GM12865 (cell line): ENCODE results near the gene FEZ2.
A peak's percentile ranks its signal among the peaks of the same experiment; 100 is the strongest.

Experiments used
- DNase-seq: peaks from one replicate; pipeline ENCODE4 v3.0.0; 2010; ENCODE audit warnings: low read depth
- H3K4me3 ChIP-seq: 2 replicates; pipeline ENCODE4 v1.5.1; 2011; ENCODE audit warnings: mild to moderate bottlenecking, low read depth, low read length, control low read depth
- TF ChIP-seq, protein P1 (sequence below): IDR thresholded peaks from 2 replicates; pipeline ENCODE4 v1.5.1; 2011; ENCODE audit warnings: low read length, control low read depth, low read depth, inconsistent platforms; ENCODE audit not compliant: insufficient read depth; ENCODE audit errors: missing control alignments

FEZ2 gene

DNA sequence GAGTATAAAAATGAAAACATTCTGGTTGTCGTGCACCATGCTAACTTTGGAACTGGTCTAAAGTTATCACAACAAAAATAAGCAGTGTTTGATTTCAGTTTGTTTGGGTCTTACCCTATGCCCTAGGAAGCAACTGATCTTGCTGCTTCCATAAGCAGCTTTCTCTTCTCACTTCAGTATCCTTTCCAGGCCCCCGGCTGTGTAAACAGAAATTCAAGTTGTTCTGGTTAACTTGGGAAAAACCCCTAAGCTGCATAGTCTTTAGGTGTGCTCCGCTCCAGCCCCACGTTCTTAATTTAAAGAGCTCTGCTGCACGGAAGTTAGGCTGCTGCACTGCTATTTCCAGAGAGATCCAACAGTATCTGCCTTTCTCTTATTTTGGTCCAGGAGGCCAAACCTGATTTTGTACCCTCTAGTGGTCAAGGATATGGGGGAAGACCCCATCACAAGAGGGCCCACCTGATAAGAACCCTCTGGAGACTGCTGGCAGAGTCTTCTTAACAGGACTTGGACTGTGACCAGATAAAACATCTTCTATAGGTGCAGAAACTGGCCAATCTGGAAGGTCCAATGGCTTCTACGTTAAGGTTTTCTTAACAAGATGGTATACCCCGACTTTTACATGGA lies 69.1 kb downstream of the FEZ2 start:
- TF ChIP-seq, protein P1, sequence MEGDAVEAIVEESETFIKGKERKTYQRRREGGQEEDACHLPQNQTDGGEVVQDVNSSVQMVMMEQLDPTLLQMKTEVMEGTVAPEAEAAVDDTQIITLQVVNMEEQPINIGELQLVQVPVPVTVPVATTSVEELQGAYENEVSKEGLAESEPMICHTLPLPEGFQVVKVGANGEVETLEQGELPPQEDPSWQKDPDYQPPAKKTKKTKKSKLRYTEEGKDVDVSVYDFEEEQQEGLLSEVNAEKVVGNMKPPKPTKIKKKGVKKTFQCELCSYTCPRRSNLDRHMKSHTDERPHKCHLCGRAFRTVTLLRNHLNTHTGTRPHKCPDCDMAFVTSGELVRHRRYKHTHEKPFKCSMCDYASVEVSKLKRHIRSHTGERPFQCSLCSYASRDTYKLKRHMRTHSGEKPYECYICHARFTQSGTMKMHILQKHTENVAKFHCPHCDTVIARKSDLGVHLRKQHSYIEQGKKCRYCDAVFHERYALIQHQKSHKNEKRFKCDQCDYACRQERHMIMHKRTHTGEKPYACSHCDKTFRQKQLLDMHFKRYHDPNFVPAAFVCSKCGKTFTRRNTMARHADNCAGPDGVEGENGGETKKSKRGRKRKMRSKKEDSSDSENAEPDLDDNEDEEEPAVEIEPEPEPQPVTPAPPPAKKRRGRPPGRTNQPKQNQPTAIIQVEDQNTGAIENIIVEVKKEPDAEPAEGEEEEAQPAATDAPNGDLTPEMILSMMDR: no peak
- H3K4me3 ChIP-seq: no peak overlapping the region
- no peak for DNase-seq

DNA sequence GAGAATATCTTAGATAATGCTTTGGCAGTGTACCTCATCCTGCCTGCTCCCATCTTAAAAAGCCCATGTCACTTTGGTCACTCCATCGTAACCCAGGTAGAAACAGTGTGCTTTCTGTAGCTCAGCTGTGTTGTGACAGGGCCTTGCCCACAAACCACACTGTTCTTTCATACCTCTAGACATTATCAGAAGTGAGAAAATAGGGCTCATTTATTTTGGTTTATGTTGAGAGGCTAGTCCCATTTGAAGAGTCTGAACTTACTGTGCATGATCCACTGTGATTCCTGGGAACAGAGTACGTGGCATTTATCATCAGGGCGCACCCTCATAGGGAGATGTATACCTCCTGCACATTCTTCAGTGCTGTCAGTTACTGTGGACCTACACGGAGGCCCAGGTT lies 69.7 kb downstream of the FEZ2 start:
- H3K4me3 ChIP-seq: no peak overlapping the region
- peak; percentile 46 for DNase-seq
- TF ChIP-seq, protein P1: no peak

DNA sequence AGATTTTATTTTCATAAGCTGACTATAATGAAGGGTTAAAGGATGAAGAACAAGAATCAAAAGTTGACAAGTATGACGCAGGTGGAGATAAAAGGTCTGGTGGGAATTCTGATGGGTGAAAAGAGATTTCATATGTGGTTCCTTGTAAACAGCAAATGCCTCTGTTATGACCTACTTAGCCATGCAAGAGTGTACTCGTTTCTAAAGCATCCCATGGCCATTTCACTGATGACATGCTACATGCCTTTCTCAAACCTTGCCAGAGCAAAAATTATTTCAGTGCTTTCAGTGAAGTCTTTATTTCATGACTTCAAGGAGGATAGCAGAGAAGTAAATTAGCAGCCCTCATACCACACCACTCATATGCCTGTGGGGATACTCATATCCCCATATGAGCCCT lies 71.7 kb downstream of the FEZ2 start:
- no peak for DNase-seq
- TF ChIP-seq, protein P1: no peak
- no peak overlapping the region for H3K4me3 ChIP-seq

DNA sequence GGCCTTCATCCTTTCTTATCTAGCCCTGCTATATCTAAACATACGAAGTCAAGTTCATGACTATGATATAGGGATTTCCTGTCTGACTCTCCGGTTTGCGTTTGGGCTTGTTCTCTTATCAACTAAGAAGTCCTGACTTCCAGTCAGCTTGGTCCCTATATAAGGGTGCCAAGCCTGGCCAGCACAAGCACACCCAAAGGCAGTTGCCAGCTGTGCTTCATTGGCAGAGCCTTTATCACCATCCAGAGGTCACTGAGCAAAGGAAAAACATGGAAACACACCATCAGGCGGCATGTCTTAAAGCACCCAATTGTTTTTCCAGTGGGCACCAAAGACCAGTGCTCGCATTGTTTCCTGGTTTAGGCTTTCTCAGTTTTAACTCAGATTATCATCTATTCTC lies 72.7 kb downstream of the FEZ2 start:
- TF ChIP-seq, protein P1: no peak

DNA sequence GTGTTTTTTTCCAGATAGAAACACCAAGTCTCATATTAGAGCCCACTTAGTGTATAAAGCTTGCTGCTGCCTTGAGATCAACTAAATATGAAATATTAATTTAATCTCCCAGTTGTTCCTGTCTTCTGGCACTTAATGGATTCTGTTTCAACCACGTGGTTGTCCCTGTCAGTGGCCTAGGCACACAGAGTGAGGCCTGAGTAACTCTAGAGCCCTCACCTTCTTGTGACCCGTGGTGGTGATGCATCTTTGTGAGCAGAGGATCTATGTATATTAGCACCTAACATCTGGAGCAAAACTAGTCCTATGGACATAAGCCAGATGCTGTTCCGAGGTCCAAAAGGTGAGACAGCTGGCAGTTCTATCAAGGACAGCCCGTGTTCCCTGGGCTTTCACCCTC lies 74.8 kb downstream of the FEZ2 start:
- TF ChIP-seq, protein P1: no peak
- H3K4me3 ChIP-seq: no peak overlapping the region
- DNase-seq: no peak

More for the DNA sequence above, 72.7 kb downstream of the FEZ2 start:
- DNase-seq: no peak
- no peak overlapping the region for H3K4me3 ChIP-seq

DNA sequence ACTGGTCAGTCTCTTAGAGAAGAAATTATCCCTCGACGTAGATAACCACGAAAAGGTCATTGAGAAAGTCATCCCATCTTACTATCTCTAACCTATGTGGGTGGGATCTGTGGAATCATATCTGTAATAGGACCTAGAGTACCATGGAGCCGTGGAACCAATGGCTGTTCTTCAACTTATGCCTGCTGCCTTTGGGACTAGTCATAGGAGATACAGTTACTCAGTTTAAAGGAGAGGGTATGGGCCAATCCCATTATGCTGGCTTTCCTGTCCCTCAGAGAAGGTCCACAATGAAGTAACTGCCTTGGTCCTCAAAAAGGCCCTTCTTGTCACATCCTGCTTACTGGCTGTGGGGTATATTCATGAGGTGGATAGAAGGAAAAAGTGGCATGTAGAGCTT lies 77.5 kb downstream of the FEZ2 start:
- DNase-seq: no peak

More for the DNA sequence above, 77.5 kb downstream of the FEZ2 start:
- TF ChIP-seq, protein P1: no peak
- H3K4me3 ChIP-seq: no peak overlapping the region
